HG02623 (cell line): ENCODE data around the gene TMEM51.

Experiments
- ATAC-seq: cut with Tn5 transposase; IDR thresholded peaks from one replicate; pipeline ENCODE4 v1.9.1; 2021; ENCODE audit warnings: moderate library complexity; ENCODE audit not compliant: unreplicated experiment

Gene TMEM51

DNA sequence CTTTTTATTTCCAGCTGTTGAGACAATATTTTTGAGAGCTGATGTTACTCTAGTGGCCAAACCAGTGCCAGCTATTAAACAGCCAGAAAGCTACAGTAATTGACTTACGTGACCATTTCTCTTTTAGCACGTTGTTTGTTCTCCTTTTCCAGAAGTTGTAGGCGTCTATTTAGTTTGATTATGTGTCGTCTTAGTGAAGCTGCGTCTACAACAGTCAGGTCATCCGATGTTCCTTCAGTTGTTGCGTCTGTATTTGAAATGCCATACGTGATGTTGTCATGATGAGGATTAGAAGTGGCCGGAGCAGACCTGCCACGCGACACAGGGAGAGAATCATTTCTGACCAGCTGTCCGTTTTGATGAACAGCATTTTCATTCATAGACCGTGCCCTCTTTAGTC is 38.2 kb downstream of the TMEM51 start:
- ATAC-seq: no peak

- ATAC-seq: no peak
These were observed 39.5 kb downstream of the TMEM51 start for GRCh38 chr1:15192916-15193550.

- no peak for ATAC-seq
These were observed 42.0 kb downstream of the TMEM51 start for GRCh38 chr1:15195420-15196052.

DNA sequence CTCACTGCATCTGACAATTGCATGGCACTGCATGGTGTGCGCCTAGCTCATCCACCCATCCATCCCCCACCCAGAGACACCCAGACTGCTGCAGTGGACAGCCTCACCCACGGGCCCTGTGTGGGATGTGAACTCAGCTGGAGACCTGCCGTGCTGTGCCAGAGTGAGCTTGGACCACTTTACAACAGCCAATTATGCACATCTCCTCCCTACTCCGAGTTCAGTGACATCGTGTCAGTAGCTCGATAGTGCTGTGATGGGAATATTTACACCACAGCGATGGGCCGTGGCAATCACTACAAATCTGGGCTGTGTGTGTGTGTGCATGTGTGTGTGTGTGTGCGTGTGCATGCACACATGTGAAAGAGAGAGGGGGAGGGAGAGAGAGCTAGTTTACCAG is 42.5 kb downstream of the TMEM51 start:
- no peak for ATAC-seq

DNA sequence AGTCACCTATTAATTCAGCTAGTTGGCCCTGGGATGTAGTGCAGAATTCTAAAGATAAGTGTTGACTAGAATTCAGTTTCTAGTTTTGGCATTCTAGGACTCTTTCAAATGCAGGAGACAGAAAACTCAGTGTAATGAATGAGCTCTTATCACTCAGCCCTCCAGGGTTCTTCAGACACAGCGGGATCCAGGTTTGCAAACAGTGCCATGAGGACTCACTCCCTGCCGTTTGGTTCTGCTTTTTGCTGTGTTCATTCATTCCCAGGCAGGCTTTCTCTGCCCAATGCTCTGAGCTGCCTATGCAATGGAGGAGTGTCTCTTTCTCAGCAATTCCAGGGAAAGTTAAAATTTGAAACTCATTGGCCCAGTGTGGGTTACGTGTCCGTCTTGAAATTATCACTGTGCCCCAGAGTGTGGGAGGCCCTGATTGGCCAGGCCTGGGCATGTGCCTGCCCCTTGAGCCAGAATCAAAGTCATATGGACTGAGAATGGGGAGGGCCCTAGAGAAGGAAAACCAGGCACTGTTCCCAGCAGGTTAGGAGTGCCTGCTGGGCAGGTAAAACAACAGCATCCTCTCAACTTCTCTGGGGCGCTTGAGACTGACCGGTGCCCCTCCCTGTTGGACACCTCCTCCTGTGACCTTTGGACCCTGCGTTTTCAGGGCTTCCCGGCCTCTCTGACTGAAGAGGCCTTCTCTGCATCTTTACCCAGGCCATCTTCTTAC is 43.4 kb downstream of the TMEM51 start:
- no peak for ATAC-seq

GRCh38 chr1:15197591-15198447 is 44.3 kb downstream of the TMEM51 start:
- no peak for ATAC-seq

DNA sequence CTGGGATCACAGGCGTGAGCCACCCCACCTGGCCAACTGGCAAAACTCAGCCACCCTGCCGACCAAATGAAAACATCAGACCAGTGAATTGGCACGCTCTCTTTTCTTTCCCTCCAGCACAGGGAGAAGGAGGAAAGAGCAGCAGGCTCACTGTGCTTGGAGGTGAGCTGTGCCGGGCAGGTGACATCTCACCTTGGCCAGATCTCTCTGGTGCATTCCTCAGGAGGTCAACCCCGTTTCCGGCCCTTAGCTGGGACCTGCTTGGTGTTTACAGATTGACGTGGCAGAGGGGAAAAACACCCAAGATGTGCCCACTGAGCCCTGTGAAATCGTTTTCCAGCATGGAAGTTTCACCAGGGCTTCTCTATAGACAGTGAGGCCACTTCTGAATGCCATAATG is 45.1 kb downstream of the TMEM51 start:
- no peak for ATAC-seq

DNA sequence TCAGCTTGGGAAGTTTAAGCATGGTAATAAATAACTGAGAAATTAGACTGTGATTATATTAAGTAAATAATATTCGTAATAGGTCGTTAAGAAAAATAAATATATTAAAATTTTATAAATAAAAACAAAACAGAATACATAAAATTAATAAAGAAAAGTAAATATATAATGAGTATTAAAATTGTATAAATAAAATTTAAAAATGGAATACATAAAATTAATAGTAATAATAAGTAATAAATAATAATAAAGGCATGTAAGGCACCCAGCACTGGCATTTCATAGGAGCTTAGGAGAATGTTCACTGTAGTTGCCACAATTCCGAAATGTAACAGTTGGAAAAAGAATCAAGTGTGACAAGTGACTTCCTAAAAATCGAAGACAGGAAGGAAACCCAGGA is 47.7 kb downstream of the TMEM51 start:
- no peak for ATAC-seq

- no peak for ATAC-seq
These were observed 48.5 kb downstream of the TMEM51 start for GRCh38 chr1:15201849-15202551.

- ATAC-seq: no peak
These were observed 51.4 kb downstream of the TMEM51 start for GRCh38 chr1:15204931-15205330.

DNA sequence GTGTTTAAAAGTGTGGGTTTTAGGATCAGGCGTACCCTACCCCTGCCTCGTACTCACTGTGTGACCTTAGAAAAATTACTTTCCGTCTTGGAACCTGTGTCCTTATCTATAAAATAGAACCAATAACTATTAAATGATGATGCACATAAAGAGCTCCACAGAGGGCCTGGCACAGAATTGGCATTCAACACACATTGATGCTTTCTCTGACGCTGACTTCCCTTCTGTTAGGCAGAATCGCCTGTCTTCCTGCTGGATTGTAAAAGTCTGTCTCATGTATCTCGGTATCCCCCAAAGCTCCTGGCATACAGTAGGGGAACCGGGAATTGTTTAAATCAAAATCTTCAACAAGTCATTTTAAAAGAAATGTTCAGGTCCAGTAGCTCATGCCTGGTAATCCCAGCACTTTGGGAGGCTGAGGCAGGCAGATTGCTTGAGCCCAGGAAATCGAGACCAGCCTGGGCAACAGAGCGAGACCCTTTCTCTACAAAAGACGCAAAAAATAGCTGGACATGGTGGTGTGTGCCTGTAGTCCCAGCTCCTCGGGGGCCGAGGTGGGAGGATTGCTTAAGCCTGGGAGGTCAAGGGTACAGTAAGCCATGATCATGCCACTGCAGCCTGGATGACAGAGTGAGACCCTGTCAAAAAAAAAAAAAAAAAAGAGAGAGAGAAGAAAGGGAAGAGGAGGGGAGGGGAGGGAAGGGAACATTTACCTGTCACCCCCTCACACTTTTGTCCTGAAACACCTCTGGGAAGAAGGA is 52.2 kb downstream of the TMEM51 start:
- ATAC-seq: no peak

- no peak for ATAC-seq
These were observed 53.0 kb downstream of the TMEM51 start for GRCh38 chr1:15206418-15207030.

DNA sequence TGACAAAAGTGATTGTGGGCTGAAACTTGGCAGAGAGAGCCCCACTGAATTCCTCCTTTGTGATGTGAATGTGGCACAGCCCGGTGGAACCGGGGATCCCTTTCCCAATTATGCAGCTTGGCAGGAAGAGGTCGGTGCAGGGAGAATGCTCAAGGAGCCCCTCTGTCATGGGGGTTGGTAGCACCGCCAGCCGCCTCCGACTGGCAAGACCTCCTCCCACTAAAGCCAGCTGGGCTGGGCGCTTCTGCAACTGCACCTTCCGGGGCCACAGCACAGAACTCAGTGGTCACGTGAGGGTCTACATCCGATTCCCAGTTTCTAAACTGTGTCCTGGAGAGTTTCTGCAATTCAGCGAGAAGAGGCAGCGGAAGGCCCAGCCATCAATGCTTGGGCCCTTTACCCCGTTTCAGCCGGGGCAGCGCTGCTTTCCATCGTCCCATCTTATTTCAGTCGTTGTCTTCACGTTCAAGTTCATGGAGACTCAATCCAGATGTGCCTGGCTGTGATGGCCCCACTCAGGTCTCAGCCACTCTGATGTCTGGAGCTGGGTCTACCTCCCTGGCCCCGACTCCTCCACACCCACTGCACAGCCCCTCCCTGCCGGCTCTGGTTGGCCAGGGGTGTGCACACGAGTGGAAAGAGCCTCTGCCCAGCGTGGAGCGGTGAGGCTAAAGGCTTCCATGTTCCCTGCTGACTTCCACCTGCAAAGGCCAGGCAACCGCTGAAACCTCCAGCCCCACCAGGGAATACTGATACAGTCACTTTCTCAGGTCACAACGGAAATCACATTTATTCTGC is 53.7 kb downstream of the TMEM51 start:
- no peak for ATAC-seq

DNA sequence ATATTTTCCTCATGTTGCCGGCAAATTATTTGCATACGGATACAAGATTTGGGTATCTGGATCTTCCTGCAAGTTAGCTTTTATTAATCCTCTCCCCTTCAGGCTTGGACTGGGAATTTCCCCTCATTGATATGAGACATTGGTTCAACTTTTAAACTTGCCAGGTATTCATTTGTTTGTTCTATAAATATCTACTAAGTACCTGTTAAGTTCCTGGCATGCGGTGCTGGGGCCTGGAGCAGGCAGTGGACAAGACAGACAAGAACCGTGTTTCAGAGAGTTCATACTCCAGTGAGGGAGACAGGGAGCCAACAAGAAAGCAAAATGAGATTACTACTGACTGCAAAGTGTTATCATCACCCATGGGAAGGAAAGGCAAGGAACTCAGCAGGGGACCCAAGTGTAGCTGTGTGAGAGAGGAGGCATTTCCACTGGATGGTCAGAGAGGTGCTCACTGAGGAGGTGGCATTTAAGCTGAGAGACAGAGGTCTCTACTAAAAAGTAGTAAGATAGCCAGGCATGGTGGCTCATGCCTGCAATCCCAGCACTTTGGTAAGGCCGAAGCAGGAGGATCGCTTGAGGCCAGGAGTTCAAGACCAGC is 54.4 kb downstream of the TMEM51 start:
- no peak for ATAC-seq

DNA sequence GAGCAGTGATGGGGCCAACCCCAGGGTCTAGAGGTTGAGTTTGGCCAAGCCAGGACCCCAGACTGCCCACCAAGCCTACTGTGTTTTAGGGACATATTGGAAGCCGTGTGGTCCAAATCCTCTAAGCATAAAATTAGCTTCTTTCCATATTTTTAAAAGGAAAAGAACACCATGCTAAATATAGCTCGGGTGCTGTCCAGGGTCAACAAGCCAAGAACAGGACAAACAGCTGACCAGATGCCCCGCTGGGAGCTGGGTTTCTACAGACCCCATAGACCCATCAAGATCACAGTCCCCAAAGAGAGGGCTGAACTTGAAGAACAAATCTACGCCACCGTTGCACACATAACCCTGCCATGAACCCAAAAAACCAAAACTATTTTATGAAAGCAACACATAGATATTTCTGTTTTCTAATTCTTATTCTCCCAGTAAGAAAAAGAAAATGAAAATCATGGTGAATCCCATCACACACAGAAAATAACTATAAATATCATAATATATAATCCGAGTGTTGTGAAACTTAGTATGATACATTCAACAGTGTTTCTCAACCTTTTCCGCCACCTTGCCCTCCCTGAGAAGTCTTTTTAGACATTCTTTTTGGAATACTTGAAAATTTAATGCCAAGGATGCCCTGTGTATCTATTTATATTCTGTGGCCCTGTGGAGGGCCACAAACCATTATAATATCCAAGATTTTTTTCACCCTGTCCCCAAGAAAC is 57.3 kb downstream of the TMEM51 start:
- ATAC-seq: no peak

GRCh38 chr1:15211424-15211823 is 57.9 kb downstream of the TMEM51 start:
- no peak for ATAC-seq

DNA sequence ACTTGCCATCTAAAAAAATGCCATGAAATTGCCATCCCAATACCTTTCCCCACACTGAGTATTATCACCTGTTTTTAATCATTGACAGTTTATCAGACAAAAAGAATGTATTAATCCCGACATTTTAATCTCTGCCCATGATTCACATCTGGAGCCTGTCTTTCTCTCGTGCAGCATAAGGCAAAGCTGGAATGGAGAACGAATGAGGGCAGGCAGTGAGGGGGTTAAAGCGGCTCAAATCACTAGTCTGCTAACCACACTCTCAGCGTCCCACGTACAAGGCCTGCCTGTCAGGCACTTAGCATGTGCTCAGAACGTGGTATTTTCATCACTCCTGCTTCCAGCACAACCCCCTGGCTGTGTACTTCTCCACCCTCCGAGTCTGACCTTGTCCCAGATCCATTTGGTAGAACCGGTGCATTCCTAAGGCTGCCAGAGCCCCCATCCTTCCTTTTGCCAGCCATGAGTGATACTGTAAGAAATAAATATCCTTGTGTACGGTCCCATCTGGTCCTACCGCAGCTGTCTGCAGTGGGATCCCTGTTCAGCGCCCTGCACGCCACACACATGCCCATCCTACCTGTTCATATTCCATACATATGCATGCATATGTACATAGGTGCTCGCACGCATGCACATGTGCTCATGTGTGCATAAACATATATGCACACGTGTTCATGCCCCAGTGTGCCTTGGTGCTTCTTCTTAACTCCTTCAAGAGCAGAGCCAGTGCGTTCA is 58.8 kb downstream of the TMEM51 start:
- no peak for ATAC-seq
